Esophagus squamous epithelium (tissue), 5 donors: ENCODE measurements around the gene RNF220. TPM values are rescaled to one million over a fixed set of nuclear protein-coding genes. Genes with fewer than 3 reads are reported as not detected.

Experiments
- DNase-seq: peaks from one replicate; lab custom pipeline; 2025; lab: John Stamatoyannopoulos, UW
- H3K27ac ChIP-seq, 4 donors: fragments of 200-600 bp; sonication (generic); one replicate each; pipeline ENCODE4 v1.5.1; 2016 to 2019; ENCODE audit warnings: mild to moderate bottlenecking in 1 of 4
- H3K27me3 ChIP-seq, 4 donors: fragments of 200-600 bp; sonication (generic); 1 replicate in 3 of 4; 2 replicates in 1 of 4; pipeline versions ENCODE4 v1.5.1 to v1.6.0; 2017 to 2021; ENCODE audit warnings: antibody characterized with exemption in 1 of 4
- H3K36me3 ChIP-seq, 3 donors: fragments of 200-600 bp; sonication (generic); one replicate each; pipeline ENCODE4 v1.5.1; 2016 to 2019
- H3K4me1 ChIP-seq, 3 donors: fragments of 200-600 bp; sonication (generic); one replicate each; pipeline ENCODE4 v1.5.1; 2017 to 2019
- H3K4me3 ChIP-seq, 4 donors: fragments of 200-600 bp; sonication (generic); 1 replicate in 3 of 4; 2 replicates in 1 of 4; pipeline ENCODE4 v1.5.1; 2016 to 2019; ENCODE audit warnings: mild to moderate bottlenecking in 2 of 4, moderate library complexity in 1 of 4
- H3K9me3 ChIP-seq, 3 donors: fragments of 200-600 bp; sonication (generic); one replicate each; pipeline ENCODE4 v1.5.1; 2016 to 2019
- CTCF ChIP-seq, 6 experiments: fragments of 450-650 bp in 4 of 6; fragments of 200-600 bp in 2 of 6; sonication (generic) in 2 of 6; IDR thresholded peaks; one replicate each; pipeline ENCODE4 v1.5.1; 2016 to 2019; ENCODE audit warnings: antibody characterized with exemption in 6 of 6, mild to moderate bottlenecking in 4 of 6, moderate library complexity in 4 of 6
- POLR2A ChIP-seq, 4 donors: fragments of 450-650 bp; IDR thresholded peaks; one replicate each; pipeline ENCODE4 v1.6.1; 2017; ENCODE audit warnings: antibody characterized with exemption in 4 of 4, mild to moderate bottlenecking in 4 of 4, moderate library complexity in 3 of 4
- WGBS, 2 donors: methylation state at CpG; one replicate each; pipeline ENCODE4 v1.1.5; 2018; 5-methylcytosine and 5-hydroxymethylcytosine counted together
- intact Hi-C: fragments of 100-400 bp; cut with DNase I; formaldehyde crosslinking; loops from one replicate; pipeline ENCODE4 v1.15.0; 2022
- total RNA-seq, 4 donors: library from RNA; depleted of rRNA; stranded (reverse); fragments of >200 nt; gene quantifications; one replicate each; pipeline ENCODE4 v1.1.0, GENCODE V29; 2016
- donor health status: DM: yes; HTN: yes; CAD: no.

RNF220 gene
- total RNA-seq, 4 donors from 2014 or later = 44.8 to 111 (median 60.3) TPM

DNA sequence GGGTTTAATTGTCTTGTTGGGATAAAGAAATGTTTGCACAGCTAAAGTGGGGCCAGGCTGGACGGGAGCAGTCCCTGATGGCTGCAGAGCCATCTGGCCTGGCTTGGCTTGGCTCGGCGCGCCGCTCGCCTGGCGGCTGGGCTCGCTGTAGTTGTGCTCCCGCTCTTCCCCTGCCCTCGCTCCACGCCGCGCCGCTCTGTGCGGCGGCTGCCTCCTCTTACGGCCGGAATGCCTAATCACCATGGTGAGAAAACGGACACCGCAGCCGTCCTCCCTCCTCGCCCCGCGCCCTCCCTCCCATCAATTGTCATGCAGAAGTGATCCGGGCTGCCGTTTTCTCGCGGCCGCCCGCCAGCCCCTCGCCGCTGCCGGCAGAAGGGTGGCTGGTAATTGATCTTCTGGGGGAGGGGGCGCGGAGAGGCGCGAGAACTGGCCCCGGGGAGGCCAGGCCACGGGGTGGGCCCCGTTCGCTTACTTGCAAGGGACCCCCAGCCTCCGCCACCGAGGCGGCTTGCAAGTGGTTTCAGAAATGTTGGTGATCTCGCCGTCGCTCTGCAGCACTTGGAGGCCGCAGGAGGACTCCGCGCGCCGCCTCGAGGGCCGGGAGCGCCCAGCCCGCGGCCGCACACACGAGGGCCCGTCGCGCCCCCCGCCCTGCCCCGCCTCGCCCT is 12.4 kb downstream of the RNF220 start:
- WGBS, 2 donors = 14 to 26% methylated on average over 14 to 23 of the region's 65 CpGs
- peaks cover 4 to 29% (median 9%) of the 10 kb centered on the region in 3 donors for H3K4me1 ChIP-seq
- TF ChIP-seq CTCF (IDR thresholded peaks at IDR 0.05) (no peak), POLR2A (IDR thresholded peaks at IDR 0.05) (no peak)
- H3K36me3 ChIP-seq = no peaks in the 10 kb centered on the region
- DNase-seq = no peak
- intact Hi-C loops = no loop called here
- peak overlapping the region in 3 of 4 donors; percentile 27 to 57 (median 41) for H3K4me3 ChIP-seq
- peak overlapping the region in 1 of 4 donors; percentile 17 for H3K27ac ChIP-seq
- peaks cover 10 to 100% (median 27%) of the 10 kb centered on the region in 4 donors for H3K27me3 ChIP-seq
- no peaks in the 10 kb centered on the region for H3K9me3 ChIP-seq

- TF ChIP-seq CTCF (IDR thresholded peaks at IDR 0.05) (no peak), POLR2A (IDR thresholded peaks at IDR 0.05) (no peak)
- H3K27me3 ChIP-seq = peaks cover 10 to 100% (median 27%) of the 10 kb centered on the region in 4 donors
- intact Hi-C loops = no loop called here
- H3K4me3 ChIP-seq = peak overlapping the region in 3 of 4 donors; percentile 0 to 57 (median 41)
- peak overlapping the region in 1 of 4 donors; percentile 17 for H3K27ac ChIP-seq
- WGBS, 2 donors = 9 to 13% methylated on average over 7 to 25 of the region's 46 CpGs
- H3K4me1 ChIP-seq = peaks cover 4 to 36% (median 9%) of the 10 kb centered on the region in 3 donors
- H3K36me3 ChIP-seq = no peaks in the 10 kb centered on the region
- no peaks in the 10 kb centered on the region for H3K9me3 ChIP-seq
- DNase-seq = no peak
These were observed 13.1 kb downstream of the RNF220 start for GRCh38 chr1:44418022-44418673.

GRCh38 chr1:44419901-44420300 is 14.8 kb downstream of the RNF220 start:
- intact Hi-C loops = no loop called here
- no peak for DNase-seq
- no peaks in the 10 kb centered on the region for H3K36me3 ChIP-seq
- WGBS, 2 donors = 65 to 84% methylated on average over 3 of the region's 3 CpGs
- H3K27me3 ChIP-seq = peaks cover 7 to 100% (median 25%) of the 10 kb centered on the region in 4 donors
- H3K4me1 ChIP-seq = peaks cover 9 to 54% (median 12%) of the 10 kb centered on the region in 3 donors
- no peak overlapping the region for H3K27ac ChIP-seq
- H3K4me3 ChIP-seq = no peak overlapping the region
- no peaks in the 10 kb centered on the region for H3K9me3 ChIP-seq
- TF ChIP-seq POLR2A (IDR thresholded peaks at IDR 0.05) = no peak
- no peak for TF ChIP-seq CTCF (IDR thresholded peaks at IDR 0.05)

GRCh38 chr1:44420535-44420934 is 15.5 kb downstream of the RNF220 start:
- TF ChIP-seq POLR2A (IDR thresholded peaks at IDR 0.05) (no peak), CTCF (IDR thresholded peaks at IDR 0.05) (no peak)
- no peaks in the 10 kb centered on the region for H3K9me3 ChIP-seq
- H3K27ac ChIP-seq = no peak overlapping the region
- WGBS, 2 donors = 74% methylated on average over 2 of the region's 2 CpGs
- intact Hi-C loops = no loop called here
- H3K36me3 ChIP-seq = no peaks in the 10 kb centered on the region
- peaks cover 9 to 60% (median 12%) of the 10 kb centered on the region in 3 donors for H3K4me1 ChIP-seq
- no peak overlapping the region for H3K4me3 ChIP-seq
- peaks cover 7 to 100% (median 23%) of the 10 kb centered on the region in 4 donors for H3K27me3 ChIP-seq
- no peak for DNase-seq

DNA sequence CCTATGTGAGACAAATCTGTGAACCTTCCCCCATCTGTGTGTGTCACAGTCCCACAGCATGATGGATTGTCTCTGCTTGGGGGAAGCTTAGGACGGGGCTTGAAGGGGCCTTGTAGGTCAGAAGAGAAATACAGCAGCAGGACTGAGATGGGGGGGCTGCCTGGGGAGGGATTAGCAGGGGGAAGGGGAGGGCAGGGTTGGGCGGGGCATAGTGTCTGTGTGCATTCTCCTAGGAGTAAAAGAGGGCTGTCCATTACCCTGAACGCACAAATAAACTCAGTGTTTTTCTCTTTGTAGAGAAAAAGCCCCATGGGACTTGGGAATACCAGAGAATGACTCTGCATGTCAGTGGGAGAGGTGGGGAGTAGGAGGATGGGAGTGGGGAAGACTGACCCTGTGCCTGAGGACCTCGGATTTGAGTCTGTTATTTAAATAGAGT is 16.4 kb downstream of the RNF220 start:
- Histone ChIP-seq H3K4me1 (peaks cover 9 to 61% (median 12%) of the 10 kb centered on the region in 3 donors), H3K4me3 (no peak overlapping the region), H3K36me3 (no peaks in the 10 kb centered on the region), H3K27ac (peak overlapping the region in 2 of 4 donors; percentile 16 to 52), H3K9me3 (no peaks in the 10 kb centered on the region), H3K27me3 (peaks cover 7 to 100% (median 23%) of the 10 kb centered on the region in 4 donors)
- intact Hi-C loops = no loop called here
- no peak for DNase-seq
- TF ChIP-seq POLR2A (IDR thresholded peaks at IDR 0.05) = no peak
- no peak for TF ChIP-seq CTCF (IDR thresholded peaks at IDR 0.05)
- WGBS, 2 donors = 26 to 44% methylated on average over 4 of the region's 4 CpGs
